Keratinocyte (primary cell): Measurements from ENCODE around the gene SLC2A4RG. TPM values are rescaled to one million over a fixed set of nuclear protein-coding genes. Genes with fewer than 3 reads are reported as not detected.

Experiments
- DNase-seq: peaks from one replicate; pipeline ENCODE4 v3.0.0-alpha.2; 2011; ENCODE audit warnings: low read depth, missing footprints, low spot score
- FAIRE-seq: peaks from 2 replicates; lab custom pipeline; 2011; peaks lifted over from hg19 to GRCh38; lab: Jason Lieb, UNC
- H2AFZ ChIP-seq: 2 replicates; pipeline ENCODE4 v1.6.0; 2012; ENCODE audit warnings: low read length, control low read depth, inconsistent platforms; ENCODE audit not compliant: control insufficient read depth
- H3K27ac ChIP-seq: 2 replicates; pipeline ENCODE4 v1.5.1; 2011; ENCODE audit warnings: low read length; ENCODE audit not compliant: control insufficient read depth, insufficient read depth
- H3K27me3 ChIP-seq: 3 replicates; pipeline ENCODE4 v1.6.0; 2011; ENCODE audit warnings: low read length; ENCODE audit not compliant: control insufficient read depth, insufficient read depth; ENCODE audit errors: extremely low read depth
- H3K36me3 ChIP-seq, 2 experiments: 2 replicates in 1 of 2; 3 replicates in 1 of 2; pipeline ENCODE4 v1.5.1; 2011; ENCODE audit warnings: low read length in 2 of 2, mild to moderate bottlenecking in 1 of 2; ENCODE audit not compliant: control insufficient read depth in 2 of 2, insufficient read depth in 2 of 2; ENCODE audit errors: extremely low read depth in 1 of 2
- H3K4me1 ChIP-seq: 3 replicates; pipeline ENCODE4 v1.5.1; 2011; ENCODE audit warnings: low read length; ENCODE audit not compliant: control insufficient read depth, insufficient read depth; ENCODE audit errors: extremely low read depth
- H3K4me2 ChIP-seq: 3 replicates; pipeline ENCODE4 v1.6.0; 2011; ENCODE audit warnings: low read depth, low read length; ENCODE audit not compliant: control insufficient read depth, insufficient read depth; ENCODE audit errors: extremely low read depth
- H3K4me3 ChIP-seq, 3 experiments: fragments of 200-600 bp in 1 of 3; sonication (generic) in 1 of 3; 2 replicates in 2 of 3; 3 replicates in 1 of 3; pipeline ENCODE4 v1.5.1; 2011 to 2016; ENCODE audit warnings: low read length in 3 of 3, mild to moderate bottlenecking in 3 of 3, control low read depth in 2 of 3, inconsistent platforms in 1 of 3, low read depth in 1 of 3, mixed read lengths in 1 of 3, mixed run types in 1 of 3, moderate library complexity in 1 of 3; ENCODE audit not compliant: control insufficient read depth in 2 of 3, insufficient read depth in 2 of 3; ENCODE audit errors: extremely low read depth in 1 of 3
- H3K79me2 ChIP-seq: 2 replicates; pipeline ENCODE4 v1.6.0; 2012; ENCODE audit warnings: low read length; ENCODE audit not compliant: control insufficient read depth, insufficient read depth
- H3K9ac ChIP-seq: 3 replicates; pipeline ENCODE4 v1.6.0; 2011; ENCODE audit warnings: low read length; ENCODE audit not compliant: control insufficient read depth, insufficient read depth; ENCODE audit errors: extremely low read depth
- H3K9me1 ChIP-seq: 3 replicates; pipeline ENCODE4 v1.6.0; 2011; ENCODE audit warnings: low read length; ENCODE audit not compliant: control insufficient read depth, insufficient read depth; ENCODE audit errors: extremely low read depth
- H3K9me3 ChIP-seq: 2 replicates; pipeline ENCODE4 v1.5.1; 2012; ENCODE audit warnings: low read depth, low read length; ENCODE audit not compliant: control insufficient read depth
- H4K20me1 ChIP-seq: 3 replicates; pipeline ENCODE4 v1.6.0; 2011; ENCODE audit warnings: low read length; ENCODE audit not compliant: control insufficient read depth, insufficient read depth; ENCODE audit errors: extremely low read depth
- EZH2 ChIP-seq: IDR thresholded peaks from one replicate; pipeline ENCODE4 v1.6.1; 2012; ENCODE audit warnings: inconsistent platforms, mild to moderate bottlenecking, low read length, moderate library complexity
- dilution Hi-C: fragments of 300-500 bp; cut with MboI; formaldehyde crosslinking; loops from one replicate; pipeline ENCODE4 v1.7.0; 2020; ENCODE audit warnings: low sequenced_read_pairs; ENCODE audit not compliant: extremely low pct_ligation_motif_present
- polyA minus RNA-seq, 3 experiments: library from RNA; depleted of rRNA, polyadenylated mRNA; stranded (reverse); fragments of >200 nt; gene quantifications; 1 replicate in 1 of 3; 2 replicates in 1 of 3; 3 replicates in 1 of 3; pipeline ENCODE4 v1.2.3, GENCODE V29; 2011
- polyA plus RNA-seq, 5 experiments: library from polyadenylated mRNA; depleted of rRNA in 3 of 5; stranded (reverse) in 3 of 5; stranded (forward) in 1 of 5; unstranded in 1 of 5; fragments of >200 nt; gene quantifications; 1 replicate in 1 of 5; 2 replicates in 3 of 5; 3 replicates in 1 of 5; pipeline versions ENCODE4 v1.2.1 to v1.2.3, GENCODE V29; 2011 to 2012; ENCODE audit warnings: missing spikeins in 2 of 5, low read depth in 1 of 5, low replicate concordance in 1 of 5
- TF ChIP-seq, protein P1 (sequence below), 3 experiments: IDR thresholded peaks in 1 of 3; conservative IDR thresholded peaks in 1 of 3; optimal IDR thresholded peaks in 1 of 3; 2 replicates in 2 of 3; 3 replicates in 1 of 3; pipeline versions ENCODE3 to v1.5.1; 2011; ENCODE audit warnings: low read length in 3 of 3, mild to moderate bottlenecking in 3 of 3, moderate library complexity in 2 of 3, control low read depth in 1 of 3, inconsistent platforms in 1 of 3; ENCODE audit not compliant: insufficient read depth in 2 of 3; ENCODE audit errors: extremely low read depth in 1 of 3

The SLC2A4RG gene, protein sequence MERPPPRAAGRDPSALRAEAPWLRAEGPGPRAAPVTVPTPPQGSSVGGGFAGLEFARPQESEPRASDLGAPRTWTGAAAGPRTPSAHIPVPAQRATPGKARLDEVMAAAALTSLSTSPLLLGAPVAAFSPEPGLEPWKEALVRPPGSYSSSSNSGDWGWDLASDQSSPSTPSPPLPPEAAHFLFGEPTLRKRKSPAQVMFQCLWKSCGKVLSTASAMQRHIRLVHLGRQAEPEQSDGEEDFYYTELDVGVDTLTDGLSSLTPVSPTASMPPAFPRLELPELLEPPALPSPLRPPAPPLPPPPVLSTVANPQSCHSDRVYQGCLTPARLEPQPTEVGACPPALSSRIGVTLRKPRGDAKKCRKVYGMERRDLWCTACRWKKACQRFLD
- polyA plus RNA-seq: 18.3 to 33.6 TPM (median 23.5 TPM) in 3 replicates
- polyA plus RNA-seq (2011; ENCODE audit: low read depth): 11.9 TPM
- polyA plus RNA-seq (2011; cell fraction: cytosol; rRNA removed): 8.2 and 30.1 TPM in 2 replicates
- 26.1 and 47.7 TPM in 2 replicates for polyA plus RNA-seq (2011; cell fraction: nucleus; rRNA removed)
- polyA plus RNA-seq (2012; ENCODE audit: low replicate concordance): 19.5 and 45.1 TPM in 2 replicates
- 5.2 to 19.3 TPM (median 8.9 TPM) in 3 replicates for polyA minus RNA-seq
- 47.8 TPM for polyA minus RNA-seq (2011; cell fraction: cytosol; rRNA and poly(A)+ RNA removed)
- polyA minus RNA-seq (2011; cell fraction: nucleus; rRNA and poly(A)+ RNA removed): 9.2 and 15.1 TPM in 2 replicates

DNA sequence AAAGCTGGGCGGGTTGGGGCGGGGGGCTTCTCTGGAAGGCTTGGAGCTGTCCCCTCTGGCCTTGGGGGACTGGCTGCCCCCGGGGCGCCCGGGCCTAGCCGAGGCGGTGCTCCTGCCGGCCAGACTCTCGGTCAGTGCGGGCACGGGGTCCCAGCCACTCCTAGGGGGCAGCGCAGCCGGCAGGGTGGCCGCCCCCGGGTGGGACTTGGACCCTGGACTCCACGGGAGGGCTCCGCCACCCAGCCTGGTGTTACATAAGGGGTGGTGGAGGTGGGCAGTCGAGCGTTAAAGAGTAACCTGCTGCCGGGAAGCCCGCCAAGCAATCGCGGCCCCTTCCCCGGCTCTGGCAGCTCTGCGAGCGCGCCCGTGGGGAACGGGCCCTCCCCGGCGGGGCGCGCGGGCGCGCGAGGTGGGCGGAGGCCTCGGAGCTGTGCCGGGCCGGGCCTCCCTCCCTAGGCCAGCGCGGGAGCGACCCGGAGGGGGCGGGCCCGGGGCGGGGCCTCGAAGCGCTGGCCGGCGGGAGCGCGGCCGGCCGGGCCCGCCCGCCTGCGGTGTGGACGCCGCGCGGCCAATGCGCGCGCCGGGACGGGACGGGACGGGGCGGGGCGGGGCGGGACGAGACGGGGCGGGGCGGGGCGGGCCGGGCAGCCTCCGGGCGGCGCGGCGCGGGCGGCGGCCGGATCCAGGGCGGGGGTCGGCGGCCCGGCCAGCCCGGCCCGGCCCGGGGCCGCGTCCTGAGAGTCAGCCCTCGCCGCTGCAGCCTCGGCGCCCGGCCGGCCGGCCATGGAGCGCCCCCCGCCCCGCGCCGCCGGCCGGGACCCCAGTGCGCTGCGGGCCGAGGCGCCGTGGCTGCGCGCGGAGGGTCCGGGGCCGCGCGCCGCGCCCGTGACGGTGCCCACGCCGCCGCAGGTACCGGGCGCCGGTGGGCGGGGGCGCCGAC lies at the start of gene SLC2A4RG:
Gene SLC2A4RG, plus strand, starts transcription at position 647 of the 940 bp plus-strand sequence. Its CDS starts 137 bp downstream, at position 784.
- Histone ChIP-seq H4K20me1 (no peaks in the 10 kb centered on the region), H3K27me3 (no peaks in the 10 kb centered on the region), H3K36me3 (peaks cover 14 to 17% of the 10 kb centered on the region in 2 experiments), H3K9me1 (no peaks in the 10 kb centered on the region), H3K9me3 (no peaks in the 10 kb centered on the region), H3K4me3 (peak within 1 kb of the TSS; percentile 51 to 79 (median 73)), H2AFZ (peak within 1 kb of the TSS; percentile 12), H3K79me2 (no peaks in the 10 kb centered on the region), H3K27ac (peak within 1 kb of the TSS; percentile 28), H3K4me2 (peak within 1 kb of the TSS; percentile 85), H3K9ac (peak within 1 kb of the TSS; percentile 69), H3K4me1 (peaks cover 30% of the 10 kb centered on the region)
- no peak for TF ChIP-seq EZH2
- TF ChIP-seq, protein P1, sequence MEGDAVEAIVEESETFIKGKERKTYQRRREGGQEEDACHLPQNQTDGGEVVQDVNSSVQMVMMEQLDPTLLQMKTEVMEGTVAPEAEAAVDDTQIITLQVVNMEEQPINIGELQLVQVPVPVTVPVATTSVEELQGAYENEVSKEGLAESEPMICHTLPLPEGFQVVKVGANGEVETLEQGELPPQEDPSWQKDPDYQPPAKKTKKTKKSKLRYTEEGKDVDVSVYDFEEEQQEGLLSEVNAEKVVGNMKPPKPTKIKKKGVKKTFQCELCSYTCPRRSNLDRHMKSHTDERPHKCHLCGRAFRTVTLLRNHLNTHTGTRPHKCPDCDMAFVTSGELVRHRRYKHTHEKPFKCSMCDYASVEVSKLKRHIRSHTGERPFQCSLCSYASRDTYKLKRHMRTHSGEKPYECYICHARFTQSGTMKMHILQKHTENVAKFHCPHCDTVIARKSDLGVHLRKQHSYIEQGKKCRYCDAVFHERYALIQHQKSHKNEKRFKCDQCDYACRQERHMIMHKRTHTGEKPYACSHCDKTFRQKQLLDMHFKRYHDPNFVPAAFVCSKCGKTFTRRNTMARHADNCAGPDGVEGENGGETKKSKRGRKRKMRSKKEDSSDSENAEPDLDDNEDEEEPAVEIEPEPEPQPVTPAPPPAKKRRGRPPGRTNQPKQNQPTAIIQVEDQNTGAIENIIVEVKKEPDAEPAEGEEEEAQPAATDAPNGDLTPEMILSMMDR (optimal IDR thresholded peaks at IDR 0.05 in 1 of 3, IDR thresholded peaks at IDR 0.05 in 1 of 3, conservative IDR thresholded peaks at IDR 0.05 in 1 of 3; ENCODE audit: extremely low read depth in 1 of 3, insufficient read depth in 2 of 3, low read length in 3 of 3): no peak
- dilution Hi-C loops: no loop called here
- DNase-seq (no peak), FAIRE-seq (no peak)

DNA sequence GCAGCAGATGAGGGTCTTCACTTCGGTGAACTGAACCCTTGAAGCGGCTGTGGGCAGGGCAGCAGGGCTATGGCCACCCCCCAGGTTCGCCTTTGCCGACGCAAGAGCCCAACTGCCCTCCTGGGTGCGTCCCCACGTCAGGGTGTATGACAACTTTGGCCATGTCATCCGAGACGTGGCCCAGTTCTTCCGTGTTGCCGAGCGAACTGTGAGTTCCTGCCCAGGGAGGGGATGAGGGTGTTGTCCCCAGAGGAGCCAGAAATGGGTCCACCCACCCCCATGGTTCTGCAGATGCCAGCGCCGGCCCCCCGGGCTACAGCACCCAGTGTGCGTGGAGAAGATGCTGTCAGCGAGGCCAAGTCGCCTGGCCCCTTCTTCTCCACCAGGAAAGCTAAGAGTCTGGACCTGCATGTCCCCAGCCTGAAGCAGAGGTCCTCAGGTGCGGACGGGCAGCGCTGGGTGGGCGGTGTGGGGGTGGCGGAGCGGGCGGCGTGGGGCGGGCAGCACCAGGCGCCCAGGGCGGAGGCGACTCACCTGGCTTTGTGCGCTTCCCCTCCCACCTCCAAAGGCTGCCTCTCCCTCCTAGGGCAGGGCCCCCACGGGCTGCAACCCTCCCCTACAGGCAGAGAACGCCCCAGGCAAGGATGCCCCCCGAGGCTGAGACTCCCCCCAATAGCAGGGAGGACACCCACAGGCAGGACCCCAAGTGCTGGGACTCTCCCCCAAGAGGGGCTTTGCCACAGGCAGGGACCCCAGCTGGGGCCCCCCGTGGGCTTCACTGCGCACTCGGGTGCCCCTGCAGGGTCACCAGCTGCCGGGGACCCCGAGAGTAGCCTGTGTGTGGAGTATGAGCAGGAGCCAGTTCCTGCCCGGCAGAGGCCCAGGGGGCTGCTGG lies 49.3 kb upstream of the SLC2A4RG start:
- Histone ChIP-seq H4K20me1 (no peaks in the 10 kb centered on the region), H3K27me3 (no peaks in the 10 kb centered on the region), H3K4me3 (no peak overlapping the region), H3K9me3 (no peaks in the 10 kb centered on the region), H3K36me3 (no peaks in the 10 kb centered on the region), H3K9me1 (no peaks in the 10 kb centered on the region), H3K9ac (no peak overlapping the region), H3K4me2 (no peak overlapping the region), H3K79me2 (no peaks in the 10 kb centered on the region), H2AFZ (no peak overlapping the region), H3K27ac (no peak overlapping the region), H3K4me1 (peaks cover 30% of the 10 kb centered on the region)
- no peak for FAIRE-seq
- no peak for DNase-seq
- TF ChIP-seq, protein P1 (optimal IDR thresholded peaks at IDR 0.05 in 1 of 3, IDR thresholded peaks at IDR 0.05 in 1 of 3, conservative IDR thresholded peaks at IDR 0.05 in 1 of 3; ENCODE audit: extremely low read depth in 1 of 3, insufficient read depth in 2 of 3, low read length in 3 of 3): no peak
- TF ChIP-seq EZH2: no peak
- dilution Hi-C loops: no loop called here
